Stimulated activated CD8-positive, alpha-beta memory T cell treated with anti-CD3 and anti-CD28 coated beads, Interleukin-4, amount 100 ng/mL, for 48 hours (primary cell): ENCODE data around the gene CCNB1IP1.
A peak's percentile ranks its signal among the peaks of the same experiment; 100 is the strongest.
"Not testable (repeated sequence)": the region's sequence is repeated elsewhere in the genome, so short reads cannot be mapped to it uniquely, and the experiment has no call there.

ENCODE experiments used
- DNase-seq: peaks from one replicate; pipeline ENCODE4 v3.0.0-alpha.2; 2020

CCNB1IP1 gene, protein sequence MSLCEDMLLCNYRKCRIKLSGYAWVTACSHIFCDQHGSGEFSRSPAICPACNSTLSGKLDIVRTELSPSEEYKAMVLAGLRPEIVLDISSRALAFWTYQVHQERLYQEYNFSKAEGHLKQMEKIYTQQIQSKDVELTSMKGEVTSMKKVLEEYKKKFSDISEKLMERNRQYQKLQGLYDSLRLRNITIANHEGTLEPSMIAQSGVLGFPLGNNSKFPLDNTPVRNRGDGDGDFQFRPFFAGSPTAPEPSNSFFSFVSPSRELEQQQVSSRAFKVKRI

DNA sequence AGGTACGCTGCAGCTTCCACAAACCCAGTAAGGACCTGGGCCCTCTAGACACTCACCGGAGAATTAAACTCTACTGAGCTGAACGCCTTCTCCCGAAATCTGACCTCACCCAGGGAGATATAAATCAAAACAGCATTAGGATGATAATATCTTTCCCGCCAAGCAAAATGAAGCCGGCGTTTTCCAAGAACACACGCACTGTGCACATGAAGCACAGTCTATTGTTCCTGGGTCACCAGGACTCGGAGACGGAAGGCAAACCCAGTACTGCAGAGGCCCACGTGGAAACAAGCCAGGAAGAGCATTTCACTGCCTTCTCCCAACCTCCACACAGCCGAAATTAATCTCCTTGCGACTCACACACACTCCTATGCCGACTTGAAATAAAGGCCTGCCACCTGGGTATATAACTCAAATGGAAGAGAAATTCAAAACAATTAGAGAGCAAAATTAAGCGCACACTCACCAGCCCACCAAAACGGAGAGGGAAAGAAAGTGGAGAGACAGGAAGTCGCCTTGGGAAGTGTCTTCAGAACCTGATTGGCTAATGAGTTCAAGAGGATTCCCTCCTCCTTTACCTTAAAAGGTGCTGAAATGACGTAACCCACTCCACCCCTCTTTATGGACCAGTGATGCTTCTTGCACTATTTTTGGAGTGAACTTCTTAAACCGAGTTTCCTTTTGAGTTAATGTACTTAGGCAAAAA, at the start of gene CCNB1IP1:
TSS of gene CCNB1IP1 (minus strand) at position 492 of the 706 bp plus-strand sequence. CDS start 16,756 bp downstream, outside the sequence.
- DNase-seq = peak; percentile 52

DNA sequence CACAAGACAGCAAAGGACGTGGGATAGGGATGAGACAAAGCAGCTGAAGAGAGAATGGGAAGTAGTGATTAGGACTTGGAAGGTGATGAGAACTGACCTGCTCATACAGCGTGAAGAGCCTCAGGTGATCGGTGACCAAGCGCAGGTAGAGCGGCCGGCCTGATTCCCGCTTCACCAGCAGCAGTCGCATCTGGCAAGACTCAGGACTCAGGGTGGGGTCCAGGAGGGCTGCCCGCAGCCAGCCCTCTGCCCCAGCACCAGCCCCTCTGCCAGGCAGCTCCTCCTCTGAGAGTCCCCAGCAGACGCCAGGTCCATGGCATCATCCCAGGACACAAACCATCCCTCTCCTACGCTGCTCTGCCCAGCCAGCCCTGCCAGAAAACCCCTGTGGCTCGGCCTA, 49.4 kb upstream of the CCNB1IP1 start:
- DNase-seq = no peak

DNA sequence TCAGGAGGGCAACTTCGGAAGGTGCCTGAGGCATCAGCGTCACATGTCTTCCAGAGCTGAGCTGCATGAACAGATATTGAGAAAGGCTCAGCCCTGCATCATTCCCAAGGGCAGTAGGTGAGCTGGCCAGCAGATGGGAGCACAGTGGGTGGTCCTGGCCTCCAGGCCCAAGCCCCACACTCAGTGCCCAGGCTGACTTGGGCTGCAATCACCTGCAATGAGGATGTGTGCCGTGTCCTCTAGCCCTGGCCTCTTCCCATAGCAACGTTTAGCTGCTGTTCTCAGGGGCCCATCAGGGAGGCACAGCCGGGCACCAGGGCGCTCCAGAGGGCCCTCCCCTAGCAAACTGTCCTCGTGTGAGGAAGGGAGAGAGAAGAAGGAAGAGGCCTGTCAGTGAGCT, 48.3 kb upstream of the CCNB1IP1 start:
- DNase-seq = no peak

DNA sequence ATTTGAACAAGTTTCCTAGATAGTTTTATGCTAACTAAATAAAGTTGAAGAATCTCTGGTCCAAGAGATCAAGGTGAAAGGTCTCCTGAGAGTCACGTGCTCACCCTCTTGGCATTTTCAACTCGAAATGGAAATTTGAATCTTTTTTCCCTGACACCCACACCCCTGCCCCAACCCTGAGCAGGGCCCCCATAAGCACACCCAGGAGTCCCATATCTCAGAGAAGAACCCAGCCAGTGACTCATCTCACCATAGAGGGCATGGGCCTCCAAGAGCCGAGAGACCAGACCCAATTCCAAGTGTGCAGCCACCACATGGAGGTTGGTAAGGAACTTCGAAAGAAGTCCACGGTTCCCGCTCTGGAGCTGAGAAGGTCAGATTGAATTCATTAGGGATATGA, 47.6 kb upstream of the CCNB1IP1 start:
- DNase-seq = no peak

DNA sequence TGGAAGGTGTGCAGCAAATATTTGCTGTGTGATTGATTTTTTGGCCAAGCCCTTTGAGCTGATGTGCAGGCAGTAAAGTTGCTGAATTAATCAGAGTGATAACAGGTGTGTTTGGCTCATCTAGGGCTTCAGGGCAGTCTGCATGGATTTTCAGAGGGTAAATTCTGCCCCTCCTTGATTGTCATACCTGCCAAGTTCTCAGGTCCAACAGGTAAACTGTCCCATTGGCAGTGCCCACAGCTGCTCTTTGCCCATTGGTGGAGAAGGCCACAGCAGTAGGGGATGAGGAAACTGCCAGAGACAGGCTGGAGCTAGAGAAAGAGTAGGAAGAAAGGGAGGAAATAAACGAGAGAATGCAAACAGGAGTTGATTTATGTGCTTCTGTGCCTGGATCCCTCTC, 46.7 kb upstream of the CCNB1IP1 start:
- DNase-seq = no peak

DNA sequence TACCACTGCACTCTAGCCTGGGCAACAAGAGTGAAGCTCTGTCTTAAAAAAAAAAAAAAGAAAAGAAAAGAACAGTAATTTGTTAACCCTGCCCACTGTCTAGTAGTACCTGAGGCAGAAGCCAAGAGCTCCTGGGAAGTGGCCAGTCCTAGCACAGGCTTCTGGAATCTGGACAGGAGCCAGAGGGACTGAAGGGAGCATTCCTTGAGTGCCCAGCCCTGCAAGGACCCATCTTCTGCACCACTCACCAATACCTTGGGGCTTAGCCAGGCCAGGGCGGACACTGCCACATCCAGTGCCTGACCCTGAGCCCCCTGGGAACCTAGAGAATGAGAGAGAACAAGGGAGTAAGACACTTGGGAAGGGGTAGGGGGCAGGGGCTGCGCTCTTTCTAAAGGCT, 44.1 kb upstream of the CCNB1IP1 start:
- no peak for DNase-seq

DNA sequence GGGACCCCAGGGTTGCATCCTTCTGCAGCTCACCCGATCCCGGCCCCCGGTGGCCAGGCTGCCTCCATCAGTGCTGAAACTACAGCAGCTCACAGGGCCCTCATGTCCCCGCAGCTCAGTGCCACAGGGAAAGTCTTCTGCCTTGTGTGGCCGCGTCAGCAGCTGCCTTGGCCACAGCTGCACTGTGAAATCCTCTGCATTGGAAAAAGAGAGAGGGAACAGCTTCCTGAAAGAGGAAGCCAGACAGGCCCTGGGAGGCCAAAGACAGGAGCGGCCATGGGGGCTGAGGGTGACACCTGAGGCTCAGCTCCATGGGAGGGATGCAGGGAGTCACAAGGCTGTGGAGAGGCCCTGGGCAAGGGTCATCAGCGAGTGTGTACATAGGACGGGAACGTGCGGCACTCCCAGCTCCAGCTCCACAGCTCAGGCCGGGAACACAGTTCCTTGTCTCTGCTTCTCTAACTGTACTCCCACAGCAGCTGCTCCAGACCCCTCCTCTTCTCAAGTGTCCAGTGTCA, 43.1 kb upstream of the CCNB1IP1 start:
- no peak for DNase-seq

DNA sequence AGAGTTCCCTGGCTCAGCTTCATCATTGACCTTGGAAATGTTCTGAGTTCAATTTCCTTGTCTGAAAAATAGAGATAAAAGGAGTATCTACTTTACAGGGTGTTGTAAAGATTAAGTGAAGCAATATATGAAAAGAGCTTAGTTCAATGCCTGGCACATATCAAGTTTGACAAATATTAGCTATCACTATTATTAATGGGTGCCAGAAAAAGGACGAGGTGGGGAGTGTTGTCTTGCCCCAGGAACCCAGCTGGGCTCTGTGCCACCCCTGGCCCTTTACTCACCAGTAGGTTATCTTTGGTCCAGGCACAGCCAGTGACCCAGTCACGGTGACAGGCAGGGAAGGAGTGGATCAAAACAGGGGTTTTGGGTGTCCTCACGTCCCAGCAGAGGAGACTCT, 42.4 kb upstream of the CCNB1IP1 start:
- no peak for DNase-seq

DNA sequence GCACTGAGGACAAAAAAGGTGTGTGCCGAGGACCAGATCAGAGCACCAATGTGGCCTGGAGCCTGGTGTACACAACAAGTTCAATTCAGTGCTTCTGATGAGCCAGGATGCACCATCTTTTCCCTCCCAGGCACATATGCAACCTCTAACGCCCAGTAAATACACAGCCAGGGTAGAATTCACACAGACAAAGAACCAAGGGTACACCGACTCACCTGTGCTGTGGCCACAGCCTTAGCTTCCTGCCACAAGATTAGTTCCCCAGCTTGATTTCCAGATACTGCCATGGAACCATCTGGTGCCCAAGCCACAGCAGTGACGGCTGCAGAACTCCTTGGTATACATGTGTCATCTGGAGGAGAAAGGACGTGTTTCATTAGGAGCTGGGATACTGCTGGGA, 39.7 kb upstream of the CCNB1IP1 start:
- DNase-seq = no peak

DNA sequence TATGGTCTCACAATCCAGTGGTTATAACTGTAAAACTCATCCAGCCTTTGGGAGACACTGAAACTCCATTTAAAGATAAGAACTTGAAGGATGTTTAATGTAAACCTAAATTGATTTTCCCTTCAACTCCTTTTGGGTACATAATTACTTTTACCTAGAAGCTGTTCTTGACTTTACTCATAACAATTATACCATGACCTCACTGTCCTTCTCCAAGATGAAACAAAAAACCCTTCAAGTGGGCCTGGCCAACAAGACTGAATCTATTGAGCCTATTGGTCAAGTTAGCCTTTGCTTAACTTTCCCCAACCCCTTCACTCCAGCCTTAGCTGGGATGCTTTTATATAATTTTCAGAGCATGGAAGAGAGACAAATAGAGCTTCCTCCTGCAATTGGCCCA, 32.8 kb upstream of the CCNB1IP1 start:
- no peak for DNase-seq

DNA sequence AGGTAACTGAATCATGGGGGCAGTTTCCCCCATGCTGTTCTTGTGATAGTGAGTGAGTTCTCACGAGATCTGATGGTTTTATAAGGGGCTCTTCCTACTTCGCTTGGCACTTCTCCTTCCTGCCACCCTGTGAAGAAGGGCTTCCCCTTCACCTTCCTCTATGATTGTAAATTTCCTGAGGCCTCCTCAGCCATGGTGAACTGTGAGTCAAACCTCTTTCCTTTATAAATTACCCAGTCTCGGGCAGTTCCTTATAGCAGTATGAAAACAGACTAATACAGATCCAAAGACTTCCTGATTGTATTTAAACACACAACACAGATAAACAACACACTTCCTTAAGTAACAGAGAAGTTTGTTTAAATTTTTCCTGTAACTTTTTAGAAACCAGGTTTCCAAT, 25.4 kb upstream of the CCNB1IP1 start:
- not testable (repeated sequence) for DNase-seq

DNA sequence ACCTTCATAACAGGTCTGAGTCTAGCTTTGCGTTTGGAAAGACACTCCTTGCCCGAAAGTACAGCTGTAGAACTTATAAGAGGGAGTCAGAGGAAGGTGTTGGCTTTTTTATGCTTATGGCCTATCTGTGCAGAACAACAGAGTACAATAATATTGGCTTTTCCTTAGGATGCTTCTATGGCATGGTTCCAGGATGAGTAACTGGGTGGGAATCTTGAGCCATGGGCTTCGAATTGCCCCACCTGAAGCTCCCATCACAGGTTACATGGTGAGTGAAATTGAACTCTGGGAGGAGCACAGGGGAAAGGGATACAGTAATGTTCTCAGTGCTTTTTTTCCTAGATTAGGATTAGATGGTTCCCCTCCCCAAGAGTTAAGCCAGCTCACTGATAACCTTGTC, 23.3 kb upstream of the CCNB1IP1 start:
- no peak for DNase-seq

DNA sequence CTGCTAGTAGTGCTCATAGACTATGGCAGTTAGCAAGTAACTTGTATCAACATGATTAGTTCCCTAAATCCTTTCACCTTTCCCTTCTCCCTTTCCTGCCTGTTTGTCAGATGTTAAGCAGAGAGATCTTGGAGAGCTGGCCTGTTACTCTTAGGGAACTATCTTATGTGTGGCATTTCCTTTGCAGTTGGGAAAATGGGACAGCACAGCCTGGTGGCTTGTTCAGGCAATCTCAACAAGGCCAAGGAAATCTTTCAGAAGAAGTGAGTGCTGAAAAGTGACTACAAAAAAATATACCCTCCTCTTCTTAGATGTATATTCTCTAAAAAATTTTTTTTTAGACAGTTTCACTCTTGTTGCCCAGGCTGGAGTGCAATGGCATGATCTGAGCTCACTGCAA, 17.8 kb upstream of the CCNB1IP1 start:
- no peak for DNase-seq

DNA sequence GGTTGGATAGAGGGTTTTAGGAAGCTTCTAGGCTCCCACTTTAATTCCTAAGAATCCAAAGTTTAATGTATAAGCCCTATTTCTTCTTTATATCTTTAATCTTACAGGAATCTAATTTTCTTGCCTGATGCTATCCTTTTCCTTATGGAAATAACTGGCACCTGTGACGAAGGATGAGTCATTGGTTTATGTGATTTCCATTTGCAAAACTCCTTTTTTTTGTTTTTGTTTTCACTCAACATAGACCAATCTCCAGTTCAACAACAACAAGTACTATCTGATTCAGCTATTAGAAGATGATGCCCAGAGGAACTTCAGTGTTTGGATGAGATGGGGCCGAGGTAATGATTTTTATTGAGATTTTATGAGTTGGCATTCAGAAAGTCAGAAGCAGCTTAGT, 17.2 kb upstream of the CCNB1IP1 start:
- DNase-seq = no peak

DNA sequence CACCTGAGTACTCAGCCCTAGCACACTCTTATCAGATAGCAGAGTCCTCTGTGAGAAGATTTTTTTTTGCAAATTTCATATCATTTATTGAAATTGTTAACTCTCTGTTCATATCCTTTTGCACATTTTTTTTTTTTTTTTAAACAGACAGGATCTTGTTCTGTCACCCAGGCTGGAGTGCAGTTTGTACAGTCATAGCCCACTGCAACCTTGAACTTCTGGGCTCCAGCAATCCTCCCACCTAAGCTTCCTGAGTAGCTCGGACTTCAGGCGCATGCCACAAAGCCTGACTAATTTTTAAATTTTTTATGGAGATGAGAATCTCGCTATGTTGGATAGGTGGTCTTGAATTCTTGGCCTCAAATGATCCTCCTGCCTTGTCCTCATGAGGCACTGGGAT, 14.7 kb upstream of the CCNB1IP1 start:
- DNase-seq = no peak

DNA sequence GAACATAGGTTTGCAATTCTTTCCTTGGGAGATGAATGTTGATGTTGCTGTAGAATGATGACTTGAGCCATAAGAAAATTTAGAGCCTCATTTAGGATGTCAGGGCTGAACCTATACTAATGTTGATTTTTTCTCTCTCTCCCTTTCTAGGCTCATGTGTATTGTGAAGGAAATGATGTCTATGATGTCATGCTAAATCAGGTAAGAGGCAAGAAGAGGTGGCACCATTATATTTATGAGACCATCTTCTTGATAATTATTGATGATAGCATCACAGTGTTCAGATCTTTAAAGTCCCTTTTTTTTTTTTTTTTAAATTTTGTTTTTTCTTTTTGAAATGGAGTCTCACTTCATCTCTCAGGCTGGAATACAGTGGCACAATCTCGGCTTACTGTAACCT, 13.6 kb upstream of the CCNB1IP1 start:
- DNase-seq = no peak

DNA sequence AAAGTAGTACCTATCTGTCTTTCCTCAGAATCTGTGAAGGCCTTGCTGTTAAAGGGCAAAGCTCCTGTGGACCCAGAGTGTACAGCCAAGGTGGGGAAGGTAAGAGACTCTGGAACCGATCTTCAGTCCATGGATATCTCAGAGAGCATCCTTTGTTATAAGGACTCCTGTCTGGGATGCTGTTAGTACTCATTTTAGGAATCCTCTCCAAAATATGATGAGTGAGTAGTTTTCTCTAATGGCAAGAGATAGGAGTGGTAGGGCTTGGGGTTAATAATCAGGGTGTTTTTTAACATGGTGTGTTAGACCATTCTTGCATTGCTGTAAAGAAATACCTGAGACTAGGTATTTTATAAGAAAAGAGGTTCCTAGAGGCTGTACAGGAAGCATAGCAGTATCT, 12.3 kb upstream of the CCNB1IP1 start:
- no peak for DNase-seq

DNA sequence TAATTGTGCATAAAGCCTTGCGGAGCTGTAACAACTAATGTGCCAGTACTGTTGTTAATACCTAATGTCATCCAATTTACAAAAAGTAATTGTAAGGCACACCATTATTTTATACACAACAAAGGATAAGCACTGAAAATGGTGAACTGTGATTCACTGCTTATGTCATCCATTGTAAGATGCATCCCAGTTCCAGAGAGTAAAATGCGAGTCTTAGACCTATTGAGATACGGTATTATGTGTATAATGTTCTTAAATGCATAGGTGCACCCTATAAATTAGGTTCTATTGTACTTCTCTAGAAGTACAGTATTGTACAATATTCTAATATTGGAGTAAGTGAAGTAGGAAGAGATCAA, 10.8 kb upstream of the CCNB1IP1 start:
- DNase-seq = no peak

DNA sequence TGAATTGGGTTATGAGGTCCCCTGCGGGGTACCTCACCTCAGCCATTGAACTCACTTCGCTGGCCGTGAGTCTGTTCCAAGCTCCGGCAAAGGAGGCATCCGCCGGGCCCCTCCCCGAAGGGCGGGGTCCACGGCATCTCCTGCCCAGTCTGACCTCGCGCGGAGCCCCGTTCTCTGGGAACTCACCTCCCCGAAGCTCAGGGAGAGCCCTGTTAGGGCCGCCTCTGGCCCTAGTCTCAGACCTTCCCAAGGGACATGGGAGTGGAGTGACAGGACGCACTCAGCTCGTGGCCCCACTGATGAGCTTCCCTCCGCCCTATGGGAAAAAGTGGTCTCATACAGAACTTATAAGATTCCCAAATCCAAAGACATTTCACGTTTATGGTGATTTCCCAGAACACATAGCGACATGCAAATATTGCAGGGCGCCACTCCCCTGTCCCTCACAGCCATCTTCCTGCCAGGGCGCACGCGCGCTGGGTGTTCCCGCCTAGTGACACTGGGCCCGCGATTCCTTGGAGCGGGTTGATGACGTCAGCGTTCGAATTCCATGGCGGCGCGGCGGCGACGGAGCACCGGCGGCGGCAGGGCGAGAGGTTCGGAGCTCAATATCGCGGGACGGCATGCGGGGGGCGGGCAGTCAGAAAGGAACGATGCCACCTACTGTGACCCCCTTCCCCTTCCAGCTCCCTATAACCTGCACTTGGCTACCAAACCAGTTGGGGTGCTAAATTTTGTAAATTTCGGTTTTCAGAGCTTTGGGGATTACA, 10.2 kb upstream of the CCNB1IP1 start, which contains the start of gene PARP2:
TSS of gene PARP2 (plus strand) at position 544 of the 770 bp plus-strand sequence. CDS start at position 551, 7 bp downstream.
- DNase-seq = peak; percentile 97

DNA sequence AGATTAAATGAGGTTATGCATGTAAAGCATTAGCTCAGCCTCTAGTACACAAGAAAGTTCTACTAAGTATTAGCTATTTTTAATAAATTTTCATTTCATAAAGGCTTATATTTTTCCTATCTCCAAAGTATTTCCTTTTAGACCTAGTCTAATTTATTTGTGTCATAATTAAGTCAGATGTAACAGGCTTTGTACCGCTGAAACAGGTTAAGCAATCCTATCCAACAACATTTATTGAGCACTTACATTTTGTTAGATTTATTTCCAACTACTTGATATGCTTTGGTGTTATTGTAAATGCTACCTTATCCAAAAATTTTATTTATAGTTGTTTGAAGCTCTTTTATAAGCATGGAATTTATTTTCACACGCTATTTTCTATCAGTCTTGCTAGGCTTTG, 8.6 kb upstream of the CCNB1IP1 start:
- no peak for DNase-seq

DNA sequence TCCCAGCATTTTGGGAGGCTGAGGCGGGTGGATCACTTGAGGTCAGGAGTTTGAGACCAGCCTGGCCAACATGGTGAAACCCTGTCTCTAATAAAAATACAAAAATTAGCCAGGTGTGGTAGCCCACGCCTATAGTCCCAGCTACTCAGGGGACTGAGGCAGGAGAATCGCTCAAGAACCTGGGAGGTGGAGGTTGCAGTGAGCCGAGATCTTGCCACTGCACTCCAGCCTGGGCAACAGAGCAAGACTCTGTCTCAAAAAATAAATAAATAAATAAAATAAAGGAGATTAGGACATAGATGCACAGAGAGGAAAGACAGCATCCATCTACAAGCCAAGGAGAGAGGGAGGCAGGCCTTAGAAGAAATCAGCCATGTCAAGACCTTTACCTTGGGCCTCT, 8.0 kb upstream of the CCNB1IP1 start:
- not testable (repeated sequence) for DNase-seq

DNA sequence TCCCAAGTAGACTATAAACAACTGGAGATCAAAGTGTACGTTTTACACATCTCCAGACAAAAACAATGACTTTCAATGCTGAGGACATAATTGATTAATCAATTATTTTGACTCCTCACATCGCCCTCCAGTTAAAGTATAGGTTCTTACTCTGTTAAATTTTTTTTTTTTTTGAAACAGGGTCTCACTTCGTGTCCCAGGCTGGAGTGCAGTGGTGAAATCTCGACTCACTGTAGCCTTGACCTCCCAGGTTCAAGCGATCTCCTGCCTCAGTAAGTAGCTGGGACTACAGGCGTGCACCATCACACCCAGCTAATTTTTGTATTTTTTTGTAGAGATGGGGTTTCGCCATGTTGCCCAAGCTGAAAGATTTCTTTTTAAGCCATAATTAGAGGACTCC, 938 bp upstream of the CCNB1IP1 start:
- no peak for DNase-seq

DNA sequence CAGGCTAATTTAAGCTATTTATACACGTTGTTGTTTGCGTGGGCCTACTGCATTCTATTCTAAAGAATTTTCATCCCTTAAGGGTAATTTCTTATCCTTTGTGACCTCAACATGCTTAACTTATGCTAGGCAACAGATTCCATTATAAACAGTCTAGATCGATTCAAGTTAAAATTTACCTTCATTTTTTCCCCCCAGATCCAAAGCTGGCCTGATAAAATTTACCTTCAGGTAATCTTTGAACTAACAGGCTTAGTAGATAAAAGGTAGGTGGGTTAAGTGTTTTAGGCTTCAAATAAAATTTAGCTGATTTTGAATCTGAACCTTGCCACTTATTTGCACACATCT, 389 bp upstream of the CCNB1IP1 start:
- no peak for DNase-seq

DNA sequence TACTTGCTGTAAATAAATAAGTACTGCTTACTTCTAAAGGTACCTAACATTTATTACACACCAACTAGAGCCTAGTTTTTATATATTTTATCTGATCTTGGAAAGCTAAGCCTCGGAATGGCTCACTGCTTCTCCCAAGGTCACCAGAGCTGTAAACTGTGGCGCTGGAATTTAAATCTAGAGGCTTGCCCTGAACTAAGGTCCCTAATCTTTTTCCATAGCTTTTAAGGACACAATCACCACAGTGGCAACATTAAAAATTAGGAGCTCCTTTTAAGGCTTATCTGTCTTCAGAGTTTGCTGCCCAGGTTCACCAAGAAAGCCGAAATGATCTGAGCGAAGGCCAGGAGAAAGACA, 670 bp downstream of the CCNB1IP1 start:
- DNase-seq = no peak
